ENCODE data around the gene STK10. TPM values are rescaled to one million over a fixed set of nuclear protein-coding genes. Genes with fewer than 3 reads are reported as not detected.

Gene STK10
- total RNA-seq, 2 donors from 2014 or later = 25.6 to 39.2 TPM

GRCh38 chr5:172133359-172134029 is 54.5 kb downstream of the STK10 start:
- no peaks in the 10 kb centered on the region for H3K27me3 ChIP-seq (replicated peaks; ENCODE audit: insufficient read depth)
- DNase-seq (ENCODE audit: low spot score) = peak; percentile 19
- H3K4me1 ChIP-seq (ENCODE audit: control insufficient read depth in 1 of 2, low read depth in 2 of 2) = no peaks in the 10 kb centered on the region
- no peaks in the 10 kb centered on the region for H3K36me3 ChIP-seq
- no peak overlapping the region for H3K4me3 ChIP-seq
- TF ChIP-seq CTCF (IDR thresholded peaks at IDR 0.05) = no peak
- H3K27ac ChIP-seq = no peak overlapping the region
- peak; percentile 31 for ATAC-seq (ENCODE audit: insufficient number of reproducible peaks, low FRiP score, low read depth)
- H3K9me3 ChIP-seq = no peaks in the 10 kb centered on the region

- Histone ChIP-seq H3K9me3 (no peaks in the 10 kb centered on the region), H3K4me1 (ENCODE audit: control insufficient read depth in 1 of 2, low read depth in 2 of 2) (no peaks in the 10 kb centered on the region), H3K27me3 (replicated peaks; ENCODE audit: insufficient read depth) (no peaks in the 10 kb centered on the region), H3K27ac (no peak overlapping the region), H3K36me3 (no peaks in the 10 kb centered on the region), H3K4me3 (no peak overlapping the region)
- TF ChIP-seq CTCF (IDR thresholded peaks at IDR 0.05) = no peak
- DNase-seq (ENCODE audit: low spot score) = no peak
- ATAC-seq (ENCODE audit: insufficient number of reproducible peaks, low FRiP score, low read depth) = no peak
Measured at GRCh38 chr5:172131690-172132089, 56.3 kb downstream of the STK10 start.

- Histone ChIP-seq H3K9me3 (no peaks in the 10 kb centered on the region), H3K4me1 (ENCODE audit: control insufficient read depth in 1 of 2, low read depth in 2 of 2) (no peaks in the 10 kb centered on the region), H3K4me3 (no peak overlapping the region), H3K36me3 (no peaks in the 10 kb centered on the region), H3K27me3 (replicated peaks; ENCODE audit: insufficient read depth) (no peaks in the 10 kb centered on the region), H3K27ac (no peak overlapping the region)
- DNase-seq (ENCODE audit: low spot score) (no peak), ATAC-seq (ENCODE audit: insufficient number of reproducible peaks, low FRiP score, low read depth) (no peak)
- no peak for TF ChIP-seq CTCF (IDR thresholded peaks at IDR 0.05)
Measured at GRCh38 chr5:172129256-172129910, 58.6 kb downstream of the STK10 start.

GRCh38 chr5:172127581-172127980 is 60.4 kb downstream of the STK10 start:
- ATAC-seq (ENCODE audit: insufficient number of reproducible peaks, low FRiP score, low read depth) (no peak), DNase-seq (ENCODE audit: low spot score) (no peak)
- no peaks in the 10 kb centered on the region for H3K36me3 ChIP-seq
- H3K27me3 ChIP-seq (replicated peaks; ENCODE audit: insufficient read depth) = no peaks in the 10 kb centered on the region
- no peak overlapping the region for H3K4me3 ChIP-seq
- no peak overlapping the region for H3K27ac ChIP-seq
- no peak for TF ChIP-seq CTCF (IDR thresholded peaks at IDR 0.05)
- no peaks in the 10 kb centered on the region for H3K9me3 ChIP-seq
- no peaks in the 10 kb centered on the region for H3K4me1 ChIP-seq (ENCODE audit: control insufficient read depth in 1 of 2, low read depth in 2 of 2)

- no peaks in the 10 kb centered on the region for H3K4me1 ChIP-seq (ENCODE audit: control insufficient read depth in 1 of 2, low read depth in 2 of 2)
Measured at GRCh38 chr5:172123269-172123692, 64.7 kb downstream of the STK10 start.

More at GRCh38 chr5:172123269-172123692, 64.7 kb downstream of the STK10 start:
- Histone ChIP-seq H3K27me3 (replicated peaks; ENCODE audit: insufficient read depth) (no peaks in the 10 kb centered on the region), H3K4me3 (no peak overlapping the region), H3K36me3 (no peaks in the 10 kb centered on the region), H3K27ac (no peak overlapping the region), H3K9me3 (no peaks in the 10 kb centered on the region)
- no peak for DNase-seq (ENCODE audit: low spot score)
- no peak for ATAC-seq (ENCODE audit: insufficient number of reproducible peaks, low FRiP score, low read depth)
- no peak for TF ChIP-seq CTCF (IDR thresholded peaks at IDR 0.05)

Measured in thoracic aorta (tissue), 2 donors.